Kidney (tissue), 14 donors: ENCODE data around the gene TRAF3. TPM values are rescaled to one million over a fixed set of nuclear protein-coding genes. Genes with fewer than 3 reads are reported as not detected.
"Not testable (repeated sequence)": the region's sequence is repeated elsewhere in the genome, so short reads cannot be mapped to it uniquely, and the experiment has no call there.

Experiments
- DNase-seq, 5 donors: peaks; one replicate each; pipeline ENCODE4 v3.0.0-alpha.2; 2013 to 2020
- FAIRE-seq: peaks from 2 replicates; lab custom pipeline; 2012; peaks lifted over from hg19 to GRCh38; lab: Jason Lieb, UNC
- H3K27ac ChIP-seq, 2 donors: one replicate each; pipeline ENCODE4 v1.7.0; 2013; ENCODE audit warnings: low read depth in 2 of 2, low read length in 2 of 2, inconsistent platforms in 1 of 2
- H3K27me3 ChIP-seq: one replicate; pipeline ENCODE4 v1.7.1; 2013; ENCODE audit warnings: low read length, inconsistent platforms; ENCODE audit not compliant: control insufficient read depth, insufficient read depth
- H3K36me3 ChIP-seq, 3 donors: one replicate each; pipeline versions ENCODE4 v1.7.0 to v1.7.1; 2013; ENCODE audit warnings: low read length in 3 of 3, control low read depth in 1 of 3, inconsistent platforms in 1 of 3; ENCODE audit not compliant: insufficient read depth in 3 of 3, control insufficient read depth in 2 of 3
- H3K4me1 ChIP-seq, 3 donors: one replicate each; pipeline versions ENCODE4 v1.7.0 to v1.7.1; 2013; ENCODE audit warnings: low read length in 3 of 3, inconsistent platforms in 1 of 3, low read depth in 1 of 3; ENCODE audit not compliant: control insufficient read depth in 2 of 3, insufficient read depth in 2 of 3
- H3K4me3 ChIP-seq, 3 donors: one replicate each; pipeline versions ENCODE4 v1.7.0 to v1.8.1; 2013; ENCODE audit warnings: low read length in 3 of 3, control low read depth in 1 of 3, inconsistent platforms in 1 of 3
- H3K9ac ChIP-seq, 3 donors: one replicate each; pipeline versions ENCODE4 v1.7.0 to v1.7.1; 2013; ENCODE audit warnings: low read length in 3 of 3, control low read depth in 1 of 3, inconsistent platforms in 1 of 3
- H3K9me3 ChIP-seq, 3 donors: one replicate each; pipeline versions ENCODE4 v1.7.0 to v1.7.1; 2013; ENCODE audit warnings: low read length in 3 of 3, control low read depth in 1 of 3, inconsistent platforms in 1 of 3; ENCODE audit not compliant: control insufficient read depth in 2 of 3, insufficient read depth in 1 of 3
- CTCF ChIP-seq: IDR thresholded peaks from 3 replicates; pipeline ENCODE4 v1.5.1; 2012; ENCODE audit warnings: mild to moderate bottlenecking, moderate library complexity, borderline replicate concordance; ENCODE audit not compliant: insufficient read depth; ENCODE audit errors: extremely low read depth
- intact Hi-C: fragments of 100-400 bp; cut with DNase I; formaldehyde crosslinking; loops from one replicate; pipeline ENCODE4 v1.11.1; 2022
- polyA plus RNA-seq: library from polyadenylated mRNA; stranded (reverse); fragments of 350-450 nt; fragmentation: Illumina TruSeq; extraction: RNeasy Lipid Tissue Mini Kit (QIAGEN cat#74804); gene quantifications from one replicate; pipeline ENCODE4 v1.2.3, GENCODE V29; 2014; ENCODE audit warnings: low read depth, low replicate concordance; ENCODE audit not compliant: insufficient read depth
- total RNA-seq: library from RNA; stranded (reverse); fragmentation: NEBNext Ultra II Directional; extraction: Animal tissue kit (Norgen Biotek cat#: 25700); gene quantifications from one replicate; pipeline ENCODE4 v1.2.1, GENCODE V29; 2021
- donor health status: control.
- donor health status: control.
- donor health status: control.
- donor health status: control.
- donor health status: control.
- donor health status: DM: yes; HTN: yes; CAD: no.
- donor health status: Normal renal cell carcinoma (clear cell type).

The TRAF3 gene
- total and polyA plus RNA-seq, 2 donors from 2014 or later: 5.2 to 35.4 TPM

- intact Hi-C loops: no loop called here
- peaks cover 0 to 2% (median 0%) of the 10 kb centered on the region in 3 donors for H3K36me3 ChIP-seq
- FAIRE-seq (no peak), DNase-seq (no peak)
- no peaks in the 10 kb centered on the region for H3K9me3 ChIP-seq
- H3K4me3 ChIP-seq: no peak overlapping the region
- H3K9ac ChIP-seq: no peak overlapping the region
- H3K4me1 ChIP-seq: peaks cover 0 to 7% (median 4%) of the 10 kb centered on the region in 3 donors
- H3K27ac ChIP-seq: no peak overlapping the region
- no peak for TF ChIP-seq CTCF
- H3K27me3 ChIP-seq: no peaks in the 10 kb centered on the region
Observed at GRCh38 chr14:102833341-102833740, 56.1 kb downstream of the TRAF3 start.

- Histone ChIP-seq H3K4me1 (peaks cover 0 to 4% (median 1%) of the 10 kb centered on the region in 3 donors), H3K36me3 (peaks cover 0 to 2% (median 0%) of the 10 kb centered on the region in 3 donors), H3K9ac (no peak overlapping the region), H3K4me3 (no peak overlapping the region), H3K27ac (no peak overlapping the region), H3K9me3 (no peaks in the 10 kb centered on the region), H3K27me3 (no peaks in the 10 kb centered on the region)
- FAIRE-seq (no peak), DNase-seq (no peak)
- no peak for TF ChIP-seq CTCF
- intact Hi-C loops: no loop called here
Observed at GRCh38 chr14:102833991-102834390, 56.7 kb downstream of the TRAF3 start.

- intact Hi-C loops: no loop called here
- no peak overlapping the region for H3K4me3 ChIP-seq
- H3K36me3 ChIP-seq: peaks cover 0 to 2% (median 0%) of the 10 kb centered on the region in 3 donors
- no peaks in the 10 kb centered on the region for H3K9me3 ChIP-seq
- no peaks in the 10 kb centered on the region for H3K4me1 ChIP-seq
- no peak for TF ChIP-seq CTCF
- no peak overlapping the region for H3K27ac ChIP-seq
- H3K27me3 ChIP-seq: no peaks in the 10 kb centered on the region
- no peak for FAIRE-seq
- no peak for DNase-seq
- H3K9ac ChIP-seq: no peak overlapping the region
Observed at GRCh38 chr14:102835959-102836358, 58.7 kb downstream of the TRAF3 start.

GRCh38 chr14:102837120-102837519, 59.9 kb downstream of the TRAF3 start:
- FAIRE-seq, H3K9ac ChIP-seq, DNase-seq, H3K27ac ChIP-seq, H3K9me3 ChIP-seq, H3K27me3 ChIP-seq, H3K36me3 ChIP-seq, H3K4me1 ChIP-seq, H3K4me3 ChIP-seq, intact Hi-C loops: not testable (repeated sequence)
